HepG2 (cell line): ENCODE data around the gene NKD1. TPM values are rescaled to one million over a fixed set of nuclear protein-coding genes. Genes with fewer than 3 reads are reported as not detected.

Experiments used
- ATAC-seq: fragments of 200-7000 bp; cut with Tn5 transposase; 3 replicates; pipeline ENCODE4 v1.9.1; 2020; ENCODE audit warnings: mild to moderate bottlenecking, moderate library complexity
- BruUV-seq: library from RNA; stranded (reverse); fragments of 400-500 nt; replicated peaks from 2 replicates; lab custom pipeline; 2021; lab: Mats Ljungman, UMichigan
- CTCF ChIA-PET: fragments of 300-600 bp; formaldehyde crosslinking; extraction: SDS; loops from one replicate; lab custom pipeline; 2021; ENCODE audit warnings: low total read pairs, inconsistent platforms, low intra/inter-chr PET ratio; lab: Yijun Ruan, JAX
- POLR2A ChIA-PET: fragments of 350-600 bp; sonication (Branson Sonifier 250); formaldehyde crosslinking; loops from one replicate; lab custom pipeline; 2020; ENCODE audit warnings: antibody characterized with exemption, inconsistent platforms; lab: Yijun Ruan, JAX
- DNase-seq: peaks from one replicate; pipeline ENCODE4 v3.0.0-alpha.2; 2015; ENCODE audit warnings: low spot score
- FAIRE-seq: peaks from 3 replicates; lab custom pipeline; 2011; peaks lifted over from hg19 to GRCh38; lab: Jason Lieb, UNC
- H2AFZ ChIP-seq: one replicate; pipeline ENCODE4 v1.6.1; 2011; ENCODE audit warnings: low read length, inconsistent platforms
- H3K27ac ChIP-seq: fragments of 300-600 bp; 3 replicates; pipeline ENCODE4 v1.8.0; 2011; ENCODE audit warnings: mixed run types, mild to moderate bottlenecking, mixed read lengths, low read length, inconsistent platforms; ENCODE audit not compliant: insufficient read depth; ENCODE audit errors: extremely low read length
- H3K27me3 ChIP-seq, 2 experiments: fragments of 200-600 bp in 1 of 2; 2 replicates in 1 of 2; 3 replicates in 1 of 2; pipeline versions ENCODE4 v1.6.0 to v1.8.0; 2011; ENCODE audit warnings: low read length in 2 of 2, mild to moderate bottlenecking in 2 of 2, moderate library complexity in 2 of 2, inconsistent platforms in 1 of 2; ENCODE audit not compliant: insufficient read depth in 2 of 2, control insufficient read depth in 1 of 2
- H3K36me3 ChIP-seq, 2 experiments: fragments of 200-600 bp in 1 of 2; replicated peaks in 1 of 2; 2 replicates in 1 of 2; 3 replicates in 1 of 2; pipeline versions ENCODE4 v1.5.1 to v1.8.0; 2011; ENCODE audit warnings: low read length in 2 of 2, inconsistent platforms in 1 of 2; ENCODE audit not compliant: insufficient read depth in 2 of 2, control insufficient read depth in 1 of 2
- H3K4me1 ChIP-seq: 2 replicates; pipeline ENCODE4 v1.5.1; 2012; ENCODE audit warnings: low read length, inconsistent platforms; ENCODE audit not compliant: insufficient read depth
- H3K4me2 ChIP-seq: 2 replicates; pipeline ENCODE4 v1.6.0; 2011; ENCODE audit warnings: low read depth, low read length, inconsistent platforms
- H3K4me3 ChIP-seq, 3 experiments: fragments of 200-600 bp in 1 of 3; sonication (generic), shearing (Covaris generic) in 1 of 3; replicated peaks in 1 of 3; 2 replicates each; pipeline ENCODE4 v1.5.1; 2011 to 2016; ENCODE audit warnings: low read length in 3 of 3, inconsistent platforms in 2 of 3, low read depth in 2 of 3, mild to moderate bottlenecking in 2 of 3, control low read depth in 1 of 3, mixed read lengths in 1 of 3; ENCODE audit not compliant: insufficient read depth in 1 of 3
- H3K79me2 ChIP-seq: one replicate; pipeline ENCODE4 v1.6.1; 2011; ENCODE audit warnings: low read length, inconsistent platforms; ENCODE audit not compliant: insufficient read depth
- H3K9ac ChIP-seq: 2 replicates; pipeline ENCODE4 v1.6.0; 2011; ENCODE audit warnings: mild to moderate bottlenecking, low read depth, low read length, inconsistent platforms; ENCODE audit not compliant: insufficient read depth
- H3K9me3 ChIP-seq: 2 replicates; pipeline ENCODE4 v1.5.1; 2012; ENCODE audit warnings: mild to moderate bottlenecking, low read length
- H4K20me1 ChIP-seq: 2 replicates; pipeline ENCODE4 v1.6.0; 2011; ENCODE audit warnings: inconsistent platforms, mild to moderate bottlenecking, low read length, moderate library complexity; ENCODE audit not compliant: insufficient read depth
- ARNT ChIP-seq: fragments of 450-650 bp; IDR thresholded peaks from 2 replicates; pipeline ENCODE4 v1.6.1; 2017
- ETV6 ChIP-seq: sonication (generic); formaldehyde crosslinking; conservative IDR thresholded peaks from 2 replicates; pipeline ENCODE4 v1.4.0; 2020; ENCODE audit warnings: missing genetic modification reagents
- GTF2F1 ChIP-seq: fragments of 150-350 bp; IDR thresholded peaks from 2 replicates; pipeline ENCODE4 v1.6.1; 2014; ENCODE audit warnings: low read length
- HMGXB4 ChIP-seq, 2 experiments: sonication (generic) in 1 of 2; formaldehyde crosslinking in 1 of 2; IDR thresholded peaks; 2 replicates each; pipeline versions ENCODE4 v1.4.0 to v1.6.1; 2018 to 2020; ENCODE audit warnings: missing genetic modification reagents in 2 of 2, borderline replicate concordance in 1 of 2, low read depth in 1 of 2, mild to moderate bottlenecking in 1 of 2, missing biosample characterization in 1 of 2
- SKIL ChIP-seq: sonication (generic); formaldehyde crosslinking; IDR thresholded peaks from 2 replicates; pipeline ENCODE4 v1.8.0; 2022; ENCODE audit warnings: missing genetic modification reagents, mild to moderate bottlenecking, moderate library complexity, borderline replicate concordance
- TFAP4 ChIP-seq: sonication (generic); IDR thresholded peaks from 2 replicates; pipeline ENCODE4 v1.6.1; 2016; ENCODE audit warnings: low read depth, borderline replicate concordance
- ZNF24 ChIP-seq: fragments of 450-650 bp; IDR thresholded peaks from 2 replicates; pipeline ENCODE4 v1.6.1; 2017; ENCODE audit warnings: antibody characterized with exemption, mild to moderate bottlenecking
- ZNF644 ChIP-seq: IDR thresholded peaks from 2 replicates; pipeline ENCODE4 v1.6.1; 2016; ENCODE audit warnings: low read depth
- ZNF691 ChIP-seq: sonication (generic); formaldehyde crosslinking; IDR thresholded peaks from 2 replicates; pipeline ENCODE4 v1.4.0; 2020; ENCODE audit warnings: missing genetic modification reagents, low read depth, mild to moderate bottlenecking, borderline replicate concordance
- WGBS: methylation state at CpG from one replicate; pipeline ENCODE4 v1.1.6; 2017; ENCODE audit warnings: low lambda C conversion rate; 5-methylcytosine and 5-hydroxymethylcytosine counted together
- in situ Hi-C: cut with HindIII; loops from 2 replicates; pipeline ENCODE4 v1.10.0; 2017; ENCODE audit warnings: low pct_unique_long_range_greater_than_20kb; ENCODE audit not compliant: extremely low pct_ligation_motif_present
- intact Hi-C: fragments of 100-400 bp; cut with micrococcal nuclease; formaldehyde crosslinking; loops from one replicate; pipeline ENCODE4 v1.10.0; 2022; ENCODE audit not compliant: unreplicated experiment
- polyA plus RNA-seq, 8 experiments: library from polyadenylated mRNA; depleted of rRNA in 3 of 8; stranded (reverse) in 7 of 8; unstranded in 1 of 8; fragments of >200 nt; fragmentation: Illumina TruSeq in 4 of 8; extraction: Trizol in 4 of 8; gene quantifications; 2 replicates each; pipeline versions ENCODE4 v1.2.1 to v1.2.3, GENCODE V29; 2011 to 2016; ENCODE audit warnings: low read depth in 4 of 8, missing spikeins in 1 of 8, mixed read lengths in 1 of 8; ENCODE audit not compliant: insufficient read depth in 1 of 8
- total RNA-seq, 5 experiments: library from RNA; depleted of rRNA; stranded (reverse); fragments of >200 nt; fragmentation: Illumina TruSeq; extraction: Trizol; gene quantifications; 2 replicates each; pipeline ENCODE4 v1.2.3, GENCODE V29; 2016; ENCODE audit warnings: low read depth in 1 of 5
- TF ChIP-seq, protein P1 (sequence below): sonication (generic); formaldehyde crosslinking; IDR thresholded peaks from 2 replicates; pipeline ENCODE4 v1.4.0; 2020; ENCODE audit warnings: missing genetic modification reagents

Gene NKD1
- total and polyA plus RNA-seq, 2 of the 13 experiments (the other 11 are each of a cell fraction or from before 2014, with no cell fraction given): 70.4 to 121 TPM

DNA sequence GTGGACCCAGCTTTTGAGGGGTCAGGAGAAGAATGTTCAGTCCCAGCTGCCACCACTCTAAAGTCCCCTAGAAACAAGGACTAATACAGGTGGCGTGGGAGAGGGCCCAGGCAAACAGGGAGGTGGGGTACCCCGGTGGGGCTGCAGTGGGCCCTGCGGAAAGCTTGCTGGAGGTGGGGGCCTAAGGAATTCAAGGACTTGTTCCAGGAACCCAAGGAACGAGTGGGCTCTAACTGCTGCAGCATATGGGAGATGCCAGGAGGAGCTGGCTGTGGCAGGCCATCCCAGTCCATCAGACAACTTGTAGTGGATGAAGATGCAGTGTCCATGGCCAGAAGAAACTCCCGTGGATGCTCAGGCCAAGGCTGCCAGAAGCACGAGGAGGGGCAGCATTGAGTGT, 122.3 kb downstream of the NKD1 start:
- H3K27me3 ChIP-seq: no peaks in the 10 kb centered on the region; a peak in 1 of 5 replicates
- TF ChIP-seq, protein P1, sequence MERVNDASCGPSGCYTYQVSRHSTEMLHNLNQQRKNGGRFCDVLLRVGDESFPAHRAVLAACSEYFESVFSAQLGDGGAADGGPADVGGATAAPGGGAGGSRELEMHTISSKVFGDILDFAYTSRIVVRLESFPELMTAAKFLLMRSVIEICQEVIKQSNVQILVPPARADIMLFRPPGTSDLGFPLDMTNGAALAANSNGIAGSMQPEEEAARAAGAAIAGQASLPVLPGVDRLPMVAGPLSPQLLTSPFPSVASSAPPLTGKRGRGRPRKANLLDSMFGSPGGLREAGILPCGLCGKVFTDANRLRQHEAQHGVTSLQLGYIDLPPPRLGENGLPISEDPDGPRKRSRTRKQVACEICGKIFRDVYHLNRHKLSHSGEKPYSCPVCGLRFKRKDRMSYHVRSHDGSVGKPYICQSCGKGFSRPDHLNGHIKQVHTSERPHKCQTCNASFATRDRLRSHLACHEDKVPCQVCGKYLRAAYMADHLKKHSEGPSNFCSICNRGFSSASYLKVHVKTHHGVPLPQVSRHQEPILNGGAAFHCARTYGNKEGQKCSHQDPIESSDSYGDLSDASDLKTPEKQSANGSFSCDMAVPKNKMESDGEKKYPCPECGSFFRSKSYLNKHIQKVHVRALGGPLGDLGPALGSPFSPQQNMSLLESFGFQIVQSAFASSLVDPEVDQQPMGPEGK (CRISPR knock-in tag): no peak
- TF ChIP-seq ZNF691 (CRISPR knock-in tag) (no peak), TFAP4 (no peak), SKIL (no peak), ARNT (no peak), ZNF644 (no peak), ETV6 (no peak), GTF2F1 (no peak), HMGXB4 (CRISPR knock-in tag; IDR thresholded peaks at IDR 0.05; ENCODE audit: borderline replicate concordance in 1 of 2, low read depth in 1 of 2) (no peak), ZNF24 (no peak)
- no peak for DNase-seq
- no TSS peak for BruUV-seq
- H3K9ac ChIP-seq: no peak overlapping the region
- 41% methylated on average over 6 of the region's 6 CpGs for WGBS
- H3K36me3 ChIP-seq: no peaks in the 10 kb centered on the region
- H3K4me2 ChIP-seq: no peak overlapping the region
- H3K4me3 ChIP-seq: no peak overlapping the region
- no peaks in the 10 kb centered on the region for H3K79me2 ChIP-seq
- in situ Hi-C loops: no loop called here
- H2AFZ ChIP-seq: no peak overlapping the region
- no peak for ATAC-seq
- intact Hi-C loops: no loop called here
- no peak overlapping the region for H3K27ac ChIP-seq
- H4K20me1 ChIP-seq: no peaks in the 10 kb centered on the region
- H3K9me3 ChIP-seq: peaks cover 34% of the 10 kb centered on the region
- peaks cover 31% of the 10 kb centered on the region for H3K4me1 ChIP-seq
- ChIA-PET POLR2A (no interaction called here), CTCF (interaction anchor here (2.2 kb wide), 1 partner anchor 136 kb away, joined by 20 read pairs; no protein-coding TSS in a partner anchor)
- no peak for FAIRE-seq
